ENCODE measurements around the gene ADGRF1. TPM values are rescaled to one million over a fixed set of nuclear protein-coding genes. Genes with fewer than 3 reads are reported as not detected.

Gene ADGRF1
- total RNA-seq, 4 donors from 2014 or later, result not detected

GRCh38 chr6:47008397-47008763 lies 33.8 kb downstream of the ADGRF1 start:
- intact Hi-C loops (cut with DNase I; ENCODE audit: low total_unique reads) (no loop called here), in situ Hi-C loops (cut with MboI; ENCODE audit: low sequenced_read_pairs in 4 of 4) (no loop called here)
- ATAC-seq (no peak), DNase-seq (no peak)
- Histone ChIP-seq H3K9me3 (no peaks in the 10 kb centered on the region), H3K27me3 (no peaks in the 10 kb centered on the region), H3K27ac (no peak overlapping the region), H3K4me1 (no peaks in the 10 kb centered on the region), H3K4me3 (no peak overlapping the region), H3K36me3 (no peaks in the 10 kb centered on the region)
- TF ChIP-seq, protein P1, sequence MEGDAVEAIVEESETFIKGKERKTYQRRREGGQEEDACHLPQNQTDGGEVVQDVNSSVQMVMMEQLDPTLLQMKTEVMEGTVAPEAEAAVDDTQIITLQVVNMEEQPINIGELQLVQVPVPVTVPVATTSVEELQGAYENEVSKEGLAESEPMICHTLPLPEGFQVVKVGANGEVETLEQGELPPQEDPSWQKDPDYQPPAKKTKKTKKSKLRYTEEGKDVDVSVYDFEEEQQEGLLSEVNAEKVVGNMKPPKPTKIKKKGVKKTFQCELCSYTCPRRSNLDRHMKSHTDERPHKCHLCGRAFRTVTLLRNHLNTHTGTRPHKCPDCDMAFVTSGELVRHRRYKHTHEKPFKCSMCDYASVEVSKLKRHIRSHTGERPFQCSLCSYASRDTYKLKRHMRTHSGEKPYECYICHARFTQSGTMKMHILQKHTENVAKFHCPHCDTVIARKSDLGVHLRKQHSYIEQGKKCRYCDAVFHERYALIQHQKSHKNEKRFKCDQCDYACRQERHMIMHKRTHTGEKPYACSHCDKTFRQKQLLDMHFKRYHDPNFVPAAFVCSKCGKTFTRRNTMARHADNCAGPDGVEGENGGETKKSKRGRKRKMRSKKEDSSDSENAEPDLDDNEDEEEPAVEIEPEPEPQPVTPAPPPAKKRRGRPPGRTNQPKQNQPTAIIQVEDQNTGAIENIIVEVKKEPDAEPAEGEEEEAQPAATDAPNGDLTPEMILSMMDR (IDR thresholded peaks at IDR 0.05 in 4 of 5, conservative IDR thresholded peaks at IDR 0.05 in 1 of 5), result no peak
- no peak for TF ChIP-seq POLR2A (IDR thresholded peaks at IDR 0.05)

- Histone ChIP-seq H3K9me3 (no peaks in the 10 kb centered on the region), H3K27me3 (no peaks in the 10 kb centered on the region), H3K36me3 (no peaks in the 10 kb centered on the region), H3K4me3 (no peak overlapping the region), H3K4me1 (no peaks in the 10 kb centered on the region), H3K27ac (no peak overlapping the region)
- ATAC-seq (no peak), DNase-seq (no peak)
- in situ Hi-C loops (cut with MboI; ENCODE audit: low sequenced_read_pairs in 4 of 4) (no loop called here), intact Hi-C loops (cut with DNase I; ENCODE audit: low total_unique reads) (no loop called here)
- TF ChIP-seq, protein P1 (IDR thresholded peaks at IDR 0.05 in 4 of 5, conservative IDR thresholded peaks at IDR 0.05 in 1 of 5), result no peak
- no peak for TF ChIP-seq POLR2A (IDR thresholded peaks at IDR 0.05)
These were observed 34.3 kb downstream of the ADGRF1 start for GRCh38 chr6:47007657-47008396.

GRCh38 chr6:47005486-47005885 lies 36.6 kb downstream of the ADGRF1 start:
- in situ Hi-C loops (cut with MboI; ENCODE audit: low sequenced_read_pairs in 4 of 4) (no loop called here), intact Hi-C loops (cut with DNase I; ENCODE audit: low total_unique reads) (no loop called here)
- no peaks in the 10 kb centered on the region for H3K27me3 ChIP-seq
- DNase-seq (no peak), ATAC-seq (no peak)
- H3K9me3 ChIP-seq, result no peaks in the 10 kb centered on the region
- H3K36me3 ChIP-seq, result no peaks in the 10 kb centered on the region
- no peaks in the 10 kb centered on the region for H3K4me1 ChIP-seq
- TF ChIP-seq POLR2A (IDR thresholded peaks at IDR 0.05), result no peak
- TF ChIP-seq, protein P1 (IDR thresholded peaks at IDR 0.05 in 4 of 5, conservative IDR thresholded peaks at IDR 0.05 in 1 of 5), result no peak
- no peak overlapping the region for H3K4me3 ChIP-seq
- H3K27ac ChIP-seq, result no peak overlapping the region

DNA sequence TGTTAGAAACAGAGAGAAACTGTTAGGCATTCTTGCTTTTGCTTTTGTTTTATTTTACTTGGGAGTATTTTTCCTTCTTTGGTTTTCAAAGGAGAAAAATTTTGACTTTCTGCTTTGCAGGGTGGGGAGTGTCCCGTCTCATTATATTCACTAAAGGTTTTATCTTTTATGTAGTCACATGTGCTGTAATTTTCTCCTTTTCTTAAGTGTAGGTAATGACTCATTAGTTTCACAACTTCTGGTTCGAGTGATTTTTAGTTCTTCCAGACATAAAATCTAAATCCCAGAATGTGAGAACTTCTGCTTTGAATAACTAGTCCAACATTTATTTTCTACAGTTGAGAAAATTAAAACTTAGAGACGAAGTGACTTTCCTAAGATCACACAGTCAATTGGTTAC lies 37.7 kb downstream of the ADGRF1 start:
- H3K9me3 ChIP-seq, result no peaks in the 10 kb centered on the region
- H3K4me1 ChIP-seq, result no peaks in the 10 kb centered on the region
- H3K27ac ChIP-seq, result no peak overlapping the region
- no peak overlapping the region for H3K4me3 ChIP-seq
- no peaks in the 10 kb centered on the region for H3K27me3 ChIP-seq
- TF ChIP-seq, protein P1 (IDR thresholded peaks at IDR 0.05 in 4 of 5, conservative IDR thresholded peaks at IDR 0.05 in 1 of 5), result no peak
- TF ChIP-seq POLR2A (IDR thresholded peaks at IDR 0.05), result no peak
- no peak for ATAC-seq
- intact Hi-C loops (cut with DNase I; ENCODE audit: low total_unique reads), result no loop called here
- in situ Hi-C loops (cut with MboI; ENCODE audit: low sequenced_read_pairs in 4 of 4), result no loop called here
- DNase-seq, result no peak
- no peaks in the 10 kb centered on the region for H3K36me3 ChIP-seq

- in situ Hi-C loops (cut with MboI; ENCODE audit: low sequenced_read_pairs in 4 of 4) (no loop called here), intact Hi-C loops (cut with DNase I; ENCODE audit: low total_unique reads) (no loop called here)
- H3K4me3 ChIP-seq, result no peak overlapping the region
- H3K4me1 ChIP-seq, result no peaks in the 10 kb centered on the region
- DNase-seq (no peak), ATAC-seq (no peak)
- H3K9me3 ChIP-seq, result no peaks in the 10 kb centered on the region
- no peaks in the 10 kb centered on the region for H3K27me3 ChIP-seq
- no peaks in the 10 kb centered on the region for H3K36me3 ChIP-seq
- TF ChIP-seq POLR2A (IDR thresholded peaks at IDR 0.05), result no peak
- TF ChIP-seq, protein P1 (IDR thresholded peaks at IDR 0.05 in 4 of 5, conservative IDR thresholded peaks at IDR 0.05 in 1 of 5), result no peak
- H3K27ac ChIP-seq, result no peak overlapping the region
These were observed 41.3 kb downstream of the ADGRF1 start for GRCh38 chr6:47000842-47001241.
